Activated naive CD8-positive, alpha-beta T cell treated with anti-CD3 and anti-CD28 coated beads, Interleukin-2, amount 50 U/mL, for 24 hours (primary cell): ENCODE results near the gene BRPF3.

Experiments used
- ATAC-seq: fragments of 150-1000 bp; cut with Tn5 transposase; one replicate; pipeline ENCODE4 v1.10.0; 2021
- DNase-seq: peaks from one replicate; pipeline ENCODE4 v3.0.0; 2021
- H3K27ac Mint-ChIP-seq: one replicate; pipeline ENCODE4 v1.8.0; 2021; ENCODE audit warnings: mild to moderate bottlenecking, mixed read lengths
- H3K27me3 Mint-ChIP-seq: one replicate; pipeline ENCODE4 v1.8.0; 2021; ENCODE audit warnings: mixed read lengths
- H3K36me3 Mint-ChIP-seq: one replicate; pipeline ENCODE4 v1.8.0; 2021; ENCODE audit warnings: low read depth, mixed read lengths
- H3K4me1 Mint-ChIP-seq: one replicate; pipeline ENCODE4 v1.8.0; 2021; ENCODE audit warnings: mixed read lengths
- H3K4me3 Mint-ChIP-seq: one replicate; pipeline ENCODE4 v1.8.0; 2021; ENCODE audit warnings: mild to moderate bottlenecking, moderate library complexity, mixed read lengths
- H3K9me3 Mint-ChIP-seq: one replicate; pipeline ENCODE4 v1.8.0; 2021; ENCODE audit warnings: mixed read lengths

BRPF3 gene

DNA sequence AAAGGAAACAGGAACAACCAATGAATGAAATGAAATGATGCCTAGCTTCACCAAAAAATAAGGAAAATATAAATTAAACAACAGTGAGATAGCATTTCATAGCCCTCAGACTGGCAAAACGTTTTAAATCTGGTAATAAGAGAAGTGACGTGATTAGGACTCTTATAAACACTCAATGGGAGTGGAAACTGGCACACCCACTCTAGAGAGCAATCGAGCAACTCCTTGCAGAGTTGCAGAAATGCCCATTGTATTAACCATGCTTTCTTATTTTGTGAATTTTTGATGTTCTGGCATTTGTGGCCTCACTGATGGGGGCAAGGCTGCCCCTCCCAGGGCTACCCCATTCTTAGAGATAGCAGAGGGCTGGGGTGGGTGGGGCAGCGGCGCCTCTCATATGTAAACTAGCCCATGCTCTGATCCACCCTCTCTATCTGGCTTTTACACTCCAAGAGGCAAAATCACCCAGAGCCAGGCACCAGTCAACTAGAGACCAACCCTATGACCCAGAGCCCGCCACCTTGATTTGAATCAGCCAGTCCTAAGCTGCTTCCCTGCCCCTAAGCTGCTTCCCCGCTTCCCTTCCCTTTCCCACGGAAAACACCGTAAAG, 67.0 kb downstream of the BRPF3 start:
- no peak overlapping the region for H3K4me3 Mint-ChIP-seq
- DNase-seq: no peak

DNA sequence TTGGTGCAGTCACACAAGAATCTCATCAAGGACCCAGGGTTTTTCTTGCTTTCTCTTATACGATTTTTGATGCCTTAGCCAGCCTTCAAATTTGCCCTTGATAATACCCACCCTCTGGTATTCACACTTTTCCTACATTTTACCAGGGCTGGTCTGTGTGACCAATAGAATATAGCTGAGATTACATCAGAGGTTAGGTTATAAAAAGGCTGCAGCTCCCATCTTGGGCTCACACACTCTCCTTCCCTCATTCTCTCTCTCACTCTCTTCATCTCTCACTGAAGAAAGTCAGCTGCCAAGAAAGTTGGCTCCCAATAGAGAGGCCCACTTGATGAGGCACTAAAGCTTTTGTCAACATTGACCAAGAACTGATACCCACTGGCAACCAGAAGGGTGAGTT, 69.2 kb downstream of the BRPF3 start:
- no peak for ATAC-seq
- H3K9me3 Mint-ChIP-seq: peaks cover 5% of the 10 kb centered on the region
- no peak overlapping the region for H3K4me3 Mint-ChIP-seq
- H3K27me3 Mint-ChIP-seq: peaks cover 4% of the 10 kb centered on the region
- DNase-seq: no peak
- H3K27ac Mint-ChIP-seq: no peak overlapping the region
- H3K36me3 Mint-ChIP-seq: no peaks in the 10 kb centered on the region
- H3K4me1 Mint-ChIP-seq: no peaks in the 10 kb centered on the region

More for the DNA sequence above, 67.0 kb downstream of the BRPF3 start:
- no peaks in the 10 kb centered on the region for H3K36me3 Mint-ChIP-seq
- no peaks in the 10 kb centered on the region for H3K4me1 Mint-ChIP-seq
- H3K27ac Mint-ChIP-seq: no peak overlapping the region
- no peak for ATAC-seq
- peaks cover 5% of the 10 kb centered on the region for H3K9me3 Mint-ChIP-seq
- peaks cover 4% of the 10 kb centered on the region for H3K27me3 Mint-ChIP-seq

DNA sequence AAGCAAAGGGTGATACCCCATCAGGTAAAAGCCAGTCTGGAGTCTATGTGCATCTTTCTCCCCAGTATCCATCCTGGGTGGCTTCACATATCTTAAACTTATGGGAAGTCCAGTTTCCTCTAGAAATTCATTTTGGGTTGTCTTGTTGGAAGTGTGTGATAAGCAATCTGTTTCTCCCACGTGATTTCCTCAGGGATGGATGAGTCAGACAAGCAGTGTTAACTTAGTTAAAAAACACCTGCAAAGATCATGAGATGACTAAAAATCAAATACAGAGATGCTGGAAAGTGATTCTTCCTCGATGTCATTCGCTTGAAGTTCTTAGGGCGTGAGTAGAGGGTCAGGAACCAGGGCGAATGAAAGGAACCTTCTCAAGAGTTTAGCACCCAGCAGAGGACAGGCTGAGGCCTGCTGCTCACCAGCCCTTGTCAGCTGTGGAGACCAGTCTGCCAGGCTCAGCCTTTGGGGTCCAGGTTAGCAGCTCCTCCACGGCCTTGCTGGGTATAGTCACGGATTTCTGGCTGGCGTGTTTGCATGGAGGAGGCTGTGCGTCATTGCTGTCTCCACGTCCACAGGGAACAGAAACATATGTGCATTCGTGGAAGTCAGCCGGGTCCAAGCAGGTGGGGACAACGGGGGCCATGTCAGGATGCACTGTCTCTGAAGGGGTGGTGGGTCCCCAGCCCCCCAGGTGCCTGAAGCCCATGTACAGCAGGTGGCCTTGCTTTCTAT, 70.5 kb downstream of the BRPF3 start:
- H3K4me3 Mint-ChIP-seq: no peak overlapping the region
- DNase-seq: no peak
- peaks cover 5% of the 10 kb centered on the region for H3K9me3 Mint-ChIP-seq
- H3K36me3 Mint-ChIP-seq: no peaks in the 10 kb centered on the region
- peaks cover 10% of the 10 kb centered on the region for H3K27me3 Mint-ChIP-seq
- no peak overlapping the region for H3K27ac Mint-ChIP-seq
- ATAC-seq: no peak
- no peaks in the 10 kb centered on the region for H3K4me1 Mint-ChIP-seq

DNA sequence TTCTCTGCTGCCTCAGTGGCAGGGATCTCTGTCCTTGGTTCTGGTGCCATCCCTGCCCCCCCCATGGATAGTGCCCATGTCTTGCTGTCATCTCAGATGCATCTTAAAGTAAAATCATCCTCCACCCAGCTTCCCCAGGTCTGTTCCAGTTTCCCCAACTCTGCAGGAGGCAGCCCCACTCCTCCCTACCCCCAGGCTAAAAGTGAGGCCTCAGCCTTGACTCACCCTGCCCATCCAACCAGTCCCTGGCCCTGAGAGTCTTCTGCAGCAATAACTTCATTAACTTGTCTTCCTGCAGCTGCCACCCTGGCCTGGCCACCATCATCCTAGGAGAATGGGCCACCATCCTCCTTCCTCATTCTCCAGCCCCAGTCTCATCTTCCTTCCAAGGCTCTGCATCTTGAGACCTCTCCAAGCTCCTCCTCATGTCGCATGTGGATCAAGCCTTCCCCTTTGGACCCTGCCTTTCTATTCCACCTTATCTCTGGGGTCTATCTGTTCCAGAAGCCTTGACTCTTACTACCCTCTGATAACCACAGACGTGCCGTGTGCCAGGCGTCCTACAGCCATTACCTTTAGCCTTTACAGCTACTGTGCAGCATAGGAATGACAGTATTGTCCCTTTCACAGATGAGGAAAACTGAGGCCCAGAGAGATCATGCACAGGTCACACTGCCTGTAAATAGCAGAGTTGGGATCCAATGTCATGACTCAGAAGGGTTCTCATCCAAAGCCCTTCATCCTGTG, 71.4 kb downstream of the BRPF3 start:
- Mint-ChIP-seq H3K27me3 (peaks cover 7% of the 10 kb centered on the region), H3K9me3 (peaks cover 5% of the 10 kb centered on the region), H3K36me3 (no peaks in the 10 kb centered on the region), H3K4me1 (no peaks in the 10 kb centered on the region), H3K27ac (no peak overlapping the region), H3K4me3 (no peak overlapping the region)
- DNase-seq: no peak
- ATAC-seq: no peak

DNA sequence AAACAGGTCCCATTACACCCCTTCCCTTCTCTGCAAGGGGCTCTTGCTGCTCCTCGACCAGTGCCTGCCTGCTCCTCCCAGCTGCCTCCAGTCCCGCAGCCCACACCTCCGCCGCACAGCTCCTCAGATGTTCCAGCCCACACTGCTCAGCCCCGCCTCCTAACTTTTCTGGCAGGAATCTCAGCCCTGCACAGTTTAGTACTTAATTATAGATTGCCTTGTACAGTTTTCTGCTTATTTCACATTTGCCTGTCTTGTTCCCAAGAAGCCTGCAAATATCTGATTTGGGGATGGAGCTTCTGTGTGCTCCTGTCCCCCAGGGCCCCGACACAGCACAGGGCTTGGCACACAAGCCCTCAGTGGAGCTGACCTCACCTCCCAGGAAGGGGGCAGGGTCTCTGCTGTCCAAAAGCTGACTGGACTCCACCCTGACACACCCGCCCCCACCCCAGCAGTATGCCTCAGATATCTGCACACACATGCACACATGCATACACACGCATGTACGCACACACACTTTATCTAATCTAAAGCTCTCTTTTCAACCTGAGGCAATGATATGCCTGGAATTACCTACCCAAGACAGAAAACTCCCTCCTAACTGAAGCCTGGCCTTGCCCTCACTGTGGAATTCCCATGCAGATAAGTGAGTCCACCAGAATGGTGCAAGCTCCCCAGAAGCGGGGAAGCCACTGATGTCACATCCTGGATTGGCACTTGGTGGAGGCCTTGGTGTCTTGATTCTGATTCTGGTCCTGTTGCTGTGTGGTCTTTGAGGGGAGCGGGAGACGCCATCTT, 72.1 kb downstream of the BRPF3 start:
- Mint-ChIP-seq H3K4me1 (no peaks in the 10 kb centered on the region), H3K27me3 (peaks cover 7% of the 10 kb centered on the region), H3K9me3 (peaks cover 5% of the 10 kb centered on the region), H3K4me3 (no peak overlapping the region), H3K27ac (no peak overlapping the region), H3K36me3 (no peaks in the 10 kb centered on the region)
- DNase-seq (no peak), ATAC-seq (no peak)

DNA sequence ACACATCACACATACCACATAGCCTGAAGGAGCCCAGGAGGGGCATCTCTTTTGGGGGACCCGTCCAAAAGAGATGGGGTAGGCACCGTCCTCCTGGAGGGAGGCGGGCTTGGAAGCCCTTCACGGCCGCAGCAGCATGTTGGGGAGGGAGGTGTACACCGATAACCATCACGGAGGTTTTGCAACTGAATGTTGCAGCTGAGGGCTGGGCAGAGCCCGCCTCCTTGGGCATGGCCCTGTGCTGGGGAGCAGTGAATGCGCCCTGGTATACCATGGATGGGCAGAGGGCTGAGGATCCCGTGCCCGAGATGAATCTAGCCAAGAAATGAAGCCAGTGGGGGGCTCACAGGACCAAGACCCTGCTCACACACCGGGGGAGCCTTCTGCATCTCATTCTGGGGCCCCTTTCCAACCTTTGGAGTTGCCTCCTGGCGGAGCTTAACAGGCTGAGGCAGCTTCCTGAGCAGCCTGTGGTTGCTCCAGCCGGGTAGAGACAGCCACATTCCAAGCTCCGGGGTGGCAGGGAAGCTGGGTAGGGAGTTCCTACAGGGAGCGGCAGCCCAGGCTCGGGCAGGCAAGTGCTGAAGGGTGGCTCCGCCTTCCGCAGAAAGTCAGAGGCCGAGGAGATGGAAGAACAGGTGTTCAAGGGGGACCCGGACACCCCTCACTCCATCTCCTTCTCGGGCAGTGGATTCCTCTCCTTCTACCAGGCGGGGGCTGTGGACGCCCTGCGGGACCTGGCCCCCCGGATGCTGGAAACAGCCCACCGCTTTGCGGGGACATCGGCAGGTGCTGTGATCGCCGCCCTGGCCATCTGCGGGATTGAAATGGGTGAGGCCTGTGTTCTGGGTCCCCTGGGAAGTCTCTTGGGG, 73.5 kb downstream of the BRPF3 start, which contains the start of gene PNPLA1:
PNPLA1 (plus strand) TSS at position 227 of the 872 bp plus-strand sequence; CDS start at position 627, 400 bp downstream.
- DNase-seq: no peak
- H3K36me3 Mint-ChIP-seq: no peaks in the 10 kb centered on the region
- H3K27ac Mint-ChIP-seq: no peak within 1 kb of the TSS
- peaks cover 8% of the 10 kb centered on the region for H3K27me3 Mint-ChIP-seq
- no peak for ATAC-seq
- no peaks in the 10 kb centered on the region for H3K4me1 Mint-ChIP-seq
- peaks cover 5% of the 10 kb centered on the region for H3K9me3 Mint-ChIP-seq
- H3K4me3 Mint-ChIP-seq: no peak within 1 kb of the TSS

DNA sequence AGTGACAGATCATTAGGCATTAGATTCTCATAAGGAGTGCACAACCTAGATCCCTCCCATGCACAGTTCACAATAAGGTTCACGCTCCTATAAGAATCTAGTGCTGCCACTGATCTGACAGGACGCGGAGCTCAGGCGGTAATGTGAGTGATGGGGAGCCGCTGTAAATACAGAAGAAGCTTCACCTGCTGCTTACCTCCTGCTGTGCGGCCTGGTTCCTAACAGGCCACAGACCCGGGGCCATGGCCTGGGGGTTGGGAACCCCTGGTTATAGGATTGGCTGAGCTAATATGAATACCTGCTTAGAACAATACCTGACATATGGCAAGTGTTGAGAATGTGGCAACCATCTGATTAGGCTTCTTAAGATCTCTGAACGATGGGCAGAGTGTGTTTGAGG, 75.7 kb downstream of the BRPF3 start:
- Mint-ChIP-seq H3K36me3 (no peaks in the 10 kb centered on the region), H3K4me1 (no peaks in the 10 kb centered on the region), H3K9me3 (no peaks in the 10 kb centered on the region), H3K27me3 (peaks cover 10% of the 10 kb centered on the region), H3K27ac (no peak overlapping the region), H3K4me3 (no peak overlapping the region)
- no peak for ATAC-seq
- DNase-seq: no peak

DNA sequence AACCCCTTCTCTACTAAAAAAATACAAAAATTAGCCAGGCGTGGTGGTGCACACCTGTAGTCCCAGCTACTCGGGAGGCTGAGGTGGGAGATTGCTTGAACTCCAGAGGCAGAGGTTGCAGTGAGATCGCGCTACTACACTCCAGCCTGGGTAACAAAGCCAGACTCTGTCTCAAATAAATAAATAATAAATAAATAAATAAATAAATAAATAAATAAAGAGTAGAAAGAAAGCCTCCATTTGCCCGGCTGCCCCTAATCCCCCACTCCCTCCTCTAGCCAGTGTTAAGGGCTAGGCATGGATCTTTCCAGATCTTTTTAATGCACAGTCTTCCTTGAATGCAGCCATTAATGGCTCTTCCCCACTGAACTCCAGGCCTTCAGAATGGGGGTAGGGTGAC, 76.5 kb downstream of the BRPF3 start:
- Mint-ChIP-seq H3K9me3 (no peaks in the 10 kb centered on the region), H3K36me3 (no peaks in the 10 kb centered on the region), H3K4me1 (no peaks in the 10 kb centered on the region), H3K27ac (no peak overlapping the region), H3K27me3 (peaks cover 10% of the 10 kb centered on the region), H3K4me3 (no peak overlapping the region)
- no peak for ATAC-seq
- DNase-seq: no peak

DNA sequence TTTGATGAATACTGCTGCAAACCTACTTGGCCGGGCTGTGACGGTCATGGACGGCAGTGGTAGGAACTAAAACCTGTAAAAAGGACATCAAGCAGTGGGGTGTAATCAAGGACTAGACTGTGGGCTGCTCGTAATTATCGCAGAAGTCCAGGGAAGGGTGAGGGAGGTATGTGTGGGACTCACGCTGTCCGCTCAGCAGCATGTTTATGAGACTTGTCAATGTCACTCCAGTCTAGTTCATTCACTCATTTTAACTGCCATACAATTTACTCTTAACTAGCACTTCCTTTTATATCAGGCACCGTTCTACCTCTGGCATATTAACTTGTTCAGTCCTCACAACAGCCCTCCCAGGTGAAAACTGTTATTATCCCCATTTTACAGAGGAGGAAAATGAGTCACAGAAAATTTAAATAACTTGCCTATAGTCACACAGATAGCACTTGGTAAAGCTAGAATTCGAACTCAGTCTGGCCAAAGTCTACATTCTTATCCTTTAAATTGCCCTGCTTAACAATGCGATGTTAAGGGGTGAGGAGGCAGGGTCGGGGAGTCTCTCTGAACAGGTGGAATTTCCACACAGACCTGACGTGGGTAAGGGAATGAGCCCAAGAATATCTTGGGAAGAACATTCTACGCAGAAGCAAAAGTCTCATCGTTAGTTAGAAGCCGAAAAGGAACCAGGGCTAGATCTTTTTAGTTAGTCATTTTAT, 77.4 kb downstream of the BRPF3 start:
- Mint-ChIP-seq H3K27me3 (peaks cover 13% of the 10 kb centered on the region), H3K4me3 (no peak overlapping the region), H3K4me1 (no peaks in the 10 kb centered on the region), H3K36me3 (no peaks in the 10 kb centered on the region), H3K9me3 (no peaks in the 10 kb centered on the region), H3K27ac (no peak overlapping the region)
- ATAC-seq (no peak), DNase-seq (no peak)

DNA sequence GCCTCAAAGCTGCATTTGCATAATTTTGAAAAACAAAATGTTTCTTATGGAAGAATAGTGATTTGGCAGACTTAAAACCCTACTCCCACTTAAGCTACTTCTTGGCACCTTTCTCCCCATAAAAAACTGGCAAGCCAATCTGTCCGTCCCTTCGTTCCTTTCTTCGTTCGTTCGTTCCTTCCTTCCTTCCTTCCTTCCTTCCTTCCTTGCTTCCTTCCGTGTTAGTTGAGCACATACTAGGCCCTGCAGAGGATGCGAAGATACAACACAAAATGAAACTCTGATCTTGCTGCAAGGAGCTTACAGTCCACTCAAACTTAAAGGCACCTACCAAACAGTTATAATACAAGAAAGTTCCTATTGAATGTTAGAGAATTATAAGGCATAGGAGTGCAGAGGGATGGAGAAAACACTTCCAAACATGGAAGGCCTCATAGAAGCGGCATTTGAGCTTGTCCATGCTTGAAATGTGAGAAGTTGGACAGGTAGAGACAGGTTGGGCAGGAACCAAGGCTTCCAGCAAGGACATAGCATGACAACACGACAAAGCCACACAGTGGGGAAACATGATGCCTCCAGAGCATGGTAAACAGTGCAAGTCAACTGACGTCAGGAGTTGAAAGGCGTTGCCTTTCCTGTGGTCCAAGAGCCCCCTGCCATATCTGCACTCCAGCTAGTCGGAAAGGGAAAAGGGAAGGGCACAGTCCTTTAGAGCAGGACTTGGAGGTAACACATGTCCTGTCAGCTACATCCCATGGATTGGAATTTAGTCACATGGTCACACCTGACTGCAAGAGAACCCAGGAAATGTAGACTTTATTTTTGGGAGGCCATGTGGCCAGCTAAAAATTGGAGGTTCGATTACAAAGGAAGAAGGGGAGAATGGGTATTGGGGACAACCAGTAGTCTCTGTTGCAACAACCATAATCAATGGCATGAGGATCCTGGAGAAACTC, 80.3 kb downstream of the BRPF3 start:
- no peak overlapping the region for H3K4me3 Mint-ChIP-seq
- H3K9me3 Mint-ChIP-seq: no peaks in the 10 kb centered on the region
- peaks cover 20% of the 10 kb centered on the region for H3K27me3 Mint-ChIP-seq
- H3K4me1 Mint-ChIP-seq: no peaks in the 10 kb centered on the region
- no peak for DNase-seq
- H3K27ac Mint-ChIP-seq: no peak overlapping the region
- no peak for ATAC-seq
- no peaks in the 10 kb centered on the region for H3K36me3 Mint-ChIP-seq

DNA sequence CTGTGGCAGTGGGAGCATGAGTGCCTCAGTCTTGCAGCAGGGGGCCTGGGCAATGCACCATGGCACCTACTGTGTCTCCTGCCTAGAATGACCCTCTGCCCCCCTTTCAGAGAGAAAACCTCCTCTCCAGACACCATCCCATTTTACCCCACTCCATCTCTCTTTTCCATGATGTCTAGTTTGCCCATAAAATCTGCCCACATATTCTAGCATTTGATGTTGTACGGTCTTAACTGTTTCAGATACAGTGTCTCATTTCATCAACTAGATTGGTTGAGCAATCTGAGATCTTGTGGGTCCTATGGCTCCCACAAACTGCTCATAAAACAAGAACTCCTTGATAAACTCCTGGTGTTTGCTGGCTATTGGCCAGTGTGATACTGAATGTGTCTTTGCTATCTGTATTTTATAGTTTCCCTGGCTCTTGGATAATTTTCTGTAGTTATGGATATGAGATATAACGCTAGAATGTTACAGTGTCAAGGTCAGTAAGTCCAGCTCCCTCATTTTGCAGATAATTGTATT, 81.5 kb downstream of the BRPF3 start:
- no peaks in the 10 kb centered on the region for H3K4me1 Mint-ChIP-seq
- H3K36me3 Mint-ChIP-seq: no peaks in the 10 kb centered on the region

DNA sequence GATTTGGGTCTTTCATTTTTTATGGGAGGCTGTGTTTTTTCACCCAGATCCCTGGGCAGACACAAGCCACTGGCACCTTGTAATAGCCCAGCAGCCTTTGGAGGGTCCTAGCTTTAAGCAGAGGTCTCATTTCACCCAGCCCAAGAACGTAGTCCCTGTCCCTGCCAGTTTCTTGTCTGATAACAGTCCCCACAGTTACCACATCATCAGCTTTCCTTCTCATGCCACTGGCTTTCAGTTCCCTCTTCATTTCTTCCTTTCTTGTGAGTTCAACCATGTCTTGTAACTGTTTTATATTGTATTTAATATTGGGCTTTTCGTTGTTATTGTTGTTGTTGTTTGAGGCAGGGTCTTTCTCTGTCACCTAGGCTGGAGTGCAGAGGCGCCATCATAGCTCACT, 83.9 kb downstream of the BRPF3 start:
- H3K27ac Mint-ChIP-seq: no peak overlapping the region
- no peak overlapping the region for H3K4me3 Mint-ChIP-seq
- ATAC-seq: no peak
- no peak for DNase-seq
- no peaks in the 10 kb centered on the region for H3K36me3 Mint-ChIP-seq
- H3K27me3 Mint-ChIP-seq: peaks cover 42% of the 10 kb centered on the region
- no peaks in the 10 kb centered on the region for H3K9me3 Mint-ChIP-seq
- H3K4me1 Mint-ChIP-seq: no peaks in the 10 kb centered on the region

More for the DNA sequence above, 81.5 kb downstream of the BRPF3 start:
- no peak for ATAC-seq
- no peak overlapping the region for H3K27ac Mint-ChIP-seq
- H3K27me3 Mint-ChIP-seq: peaks cover 25% of the 10 kb centered on the region
- H3K9me3 Mint-ChIP-seq: no peaks in the 10 kb centered on the region
- no peak for DNase-seq
- no peak overlapping the region for H3K4me3 Mint-ChIP-seq
